Epithelial cell of proximal tubule (primary cell): ENCODE data around the gene KITLG. TPM values are rescaled to one million over a fixed set of nuclear protein-coding genes. Genes with fewer than 3 reads are reported as not detected.
"Not testable (repeated sequence)": the region's sequence is repeated elsewhere in the genome, so short reads cannot be mapped to it uniquely, and the experiment has no call there.

ENCODE experiments used
- DNase-seq: peaks from one replicate; pipeline ENCODE4 v3.0.0-alpha.2; 2011; ENCODE audit warnings: low read depth
- H3K4me3 ChIP-seq: 2 replicates; pipeline ENCODE4 v1.5.1; 2011; ENCODE audit warnings: low read depth, mild to moderate bottlenecking, low read length
- total RNA-seq: library from RNA; depleted of rRNA; stranded (reverse); fragments of >200 nt; gene quantifications from 2 replicates; pipeline ENCODE4 v1.2.3, GENCODE V29; 2015
- TF ChIP-seq, protein P1 (sequence below): conservative IDR thresholded peaks from 2 replicates; pipeline ENCODE4 v1.5.1; 2012; ENCODE audit warnings: low read depth, mild to moderate bottlenecking, low read length

KITLG gene
- total RNA-seq, 1 donor from 2014 or later = 43.9 TPM

DNA sequence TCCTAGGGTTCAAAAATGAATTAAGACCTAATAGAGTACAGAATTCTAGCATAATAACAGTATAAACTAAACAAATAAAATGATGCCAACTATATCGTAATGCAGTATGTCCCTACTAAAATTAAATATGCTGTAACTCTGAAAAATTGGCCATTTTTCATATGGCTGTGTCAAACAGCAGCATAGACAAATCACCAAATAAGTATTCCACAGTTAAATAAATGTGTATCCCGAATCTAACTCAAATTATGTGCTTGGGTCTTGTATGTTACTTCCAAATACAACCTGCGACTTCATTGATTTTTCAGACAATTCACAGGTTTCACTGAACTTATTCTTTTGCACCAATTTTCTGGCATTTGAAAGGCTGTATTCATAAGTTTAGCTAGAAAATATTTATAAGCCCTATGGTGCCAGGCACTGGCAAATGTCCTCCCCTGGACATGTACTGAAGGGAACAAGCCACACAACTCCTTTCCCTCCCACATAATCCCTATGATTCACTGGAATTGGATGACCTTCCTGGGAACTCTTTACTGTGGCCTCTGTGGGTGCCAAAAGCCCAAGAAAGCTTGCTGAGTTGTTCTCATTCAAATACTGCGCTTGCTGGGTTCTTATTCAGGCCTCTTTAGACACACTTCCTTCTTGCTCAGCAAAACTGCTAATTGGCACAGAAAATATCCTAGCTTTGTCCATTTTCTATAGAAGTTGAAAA is 108.8 kb downstream of the KITLG start:
- H3K4me3 ChIP-seq = no peak overlapping the region
- no peak for DNase-seq
- TF ChIP-seq, protein P1, sequence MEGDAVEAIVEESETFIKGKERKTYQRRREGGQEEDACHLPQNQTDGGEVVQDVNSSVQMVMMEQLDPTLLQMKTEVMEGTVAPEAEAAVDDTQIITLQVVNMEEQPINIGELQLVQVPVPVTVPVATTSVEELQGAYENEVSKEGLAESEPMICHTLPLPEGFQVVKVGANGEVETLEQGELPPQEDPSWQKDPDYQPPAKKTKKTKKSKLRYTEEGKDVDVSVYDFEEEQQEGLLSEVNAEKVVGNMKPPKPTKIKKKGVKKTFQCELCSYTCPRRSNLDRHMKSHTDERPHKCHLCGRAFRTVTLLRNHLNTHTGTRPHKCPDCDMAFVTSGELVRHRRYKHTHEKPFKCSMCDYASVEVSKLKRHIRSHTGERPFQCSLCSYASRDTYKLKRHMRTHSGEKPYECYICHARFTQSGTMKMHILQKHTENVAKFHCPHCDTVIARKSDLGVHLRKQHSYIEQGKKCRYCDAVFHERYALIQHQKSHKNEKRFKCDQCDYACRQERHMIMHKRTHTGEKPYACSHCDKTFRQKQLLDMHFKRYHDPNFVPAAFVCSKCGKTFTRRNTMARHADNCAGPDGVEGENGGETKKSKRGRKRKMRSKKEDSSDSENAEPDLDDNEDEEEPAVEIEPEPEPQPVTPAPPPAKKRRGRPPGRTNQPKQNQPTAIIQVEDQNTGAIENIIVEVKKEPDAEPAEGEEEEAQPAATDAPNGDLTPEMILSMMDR = no peak

DNA sequence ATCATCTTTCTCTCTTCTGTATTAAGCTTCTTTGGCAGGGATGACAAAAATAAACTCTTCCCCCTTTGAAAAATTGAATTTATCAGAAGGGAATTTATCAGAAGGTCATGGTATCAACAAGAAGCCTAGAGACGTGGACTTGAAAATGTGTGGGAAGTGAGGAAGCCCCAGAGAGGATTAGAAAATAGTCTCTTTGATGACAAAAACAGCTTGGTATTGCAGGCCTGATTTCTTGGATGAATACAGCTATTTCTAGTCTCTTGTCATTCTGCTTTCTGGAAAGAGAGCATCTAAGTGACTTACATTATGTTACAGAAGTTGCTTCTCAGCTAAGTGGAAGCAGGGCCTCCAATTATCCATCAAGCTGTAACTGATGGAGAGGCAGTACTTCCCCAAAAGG is 111.1 kb downstream of the KITLG start:
- no peak overlapping the region for H3K4me3 ChIP-seq
- no peak for DNase-seq
- TF ChIP-seq, protein P1 = no peak

DNA sequence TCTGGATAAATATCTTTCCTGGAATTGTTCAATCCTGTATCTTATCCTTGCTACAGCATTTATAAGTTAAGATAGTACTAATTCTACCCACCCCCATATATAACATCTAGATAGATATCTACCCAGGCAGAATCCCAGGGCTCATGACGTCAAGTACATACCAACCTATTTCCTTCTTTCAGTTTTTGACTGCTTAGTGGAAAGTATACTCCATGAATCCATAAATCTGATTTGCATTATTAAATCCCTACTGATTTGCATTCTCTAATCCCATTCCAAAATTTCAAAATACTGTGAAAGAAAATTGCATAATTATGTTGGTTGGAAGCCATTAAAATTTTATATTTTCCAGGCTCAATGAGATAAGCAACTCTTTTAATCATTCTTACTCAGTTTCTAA is 111.7 kb downstream of the KITLG start:
- TF ChIP-seq, protein P1 = no peak
- DNase-seq = no peak
- H3K4me3 ChIP-seq = no peak overlapping the region

DNA sequence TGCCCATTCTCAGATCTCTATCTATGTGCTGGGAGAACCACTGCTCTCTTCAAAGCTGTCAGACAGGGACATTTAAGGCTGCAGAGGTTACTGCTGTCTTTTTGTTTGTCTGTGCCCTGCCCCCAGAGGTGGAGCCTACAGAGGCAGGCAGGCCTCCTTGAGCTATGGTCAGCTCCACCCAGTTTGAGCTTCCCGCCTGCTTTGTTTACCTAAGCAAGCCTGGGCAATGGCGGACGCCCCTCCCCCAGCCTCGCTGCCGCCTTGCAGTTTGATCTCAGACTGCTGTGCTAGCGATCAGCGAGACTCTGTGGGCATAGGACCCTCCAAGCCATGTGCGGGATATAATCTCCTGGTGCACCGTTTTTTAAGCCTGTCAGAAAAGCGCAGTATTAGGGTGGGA is 113.6 kb downstream of the KITLG start:
- not testable (repeated sequence) for DNase-seq, H3K4me3 ChIP-seq

DNA sequence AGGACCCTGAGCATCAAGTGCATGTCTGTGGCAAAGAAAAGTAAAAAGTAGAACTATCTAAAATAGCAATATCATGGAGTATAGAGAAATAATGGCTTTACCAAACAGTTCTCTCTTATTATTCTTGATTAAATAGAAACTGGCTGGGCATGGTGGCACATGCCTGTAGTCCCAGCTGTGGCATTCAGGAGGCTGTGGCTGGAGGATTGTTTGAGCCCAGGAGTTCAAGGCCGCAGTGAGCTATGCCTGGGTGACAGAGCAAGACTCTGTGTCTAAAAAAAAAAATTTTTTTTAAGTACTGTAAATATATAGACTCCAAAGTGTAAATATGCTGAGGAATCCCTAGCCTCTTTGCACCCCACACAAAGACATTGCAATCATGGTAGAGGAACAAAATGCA is 121.9 kb downstream of the KITLG start:
- H3K4me3 ChIP-seq = no peak overlapping the region
- TF ChIP-seq, protein P1 = no peak

DNA sequence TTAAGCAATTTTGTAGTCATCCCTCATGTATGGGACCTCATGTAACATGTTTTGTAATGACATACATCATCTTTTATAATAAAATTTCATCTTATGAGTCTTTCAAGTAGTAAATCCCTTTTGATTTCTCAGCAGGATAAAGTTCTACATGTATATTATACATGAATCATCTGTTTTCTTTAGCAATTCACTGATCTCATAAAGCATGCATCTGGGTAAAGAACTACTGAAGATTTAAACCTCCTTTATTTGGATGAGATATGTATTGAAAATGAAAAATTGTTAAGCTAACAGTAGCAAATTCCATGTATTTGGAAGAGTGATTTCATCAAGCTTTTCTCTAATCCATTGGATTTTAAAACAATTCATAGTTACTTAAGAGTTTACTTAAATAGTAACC is 126.9 kb downstream of the KITLG start:
- no peak overlapping the region for H3K4me3 ChIP-seq
- TF ChIP-seq, protein P1 = no peak
- DNase-seq = no peak

More for the DNA sequence above, 121.9 kb downstream of the KITLG start:
- DNase-seq = no peak

DNA sequence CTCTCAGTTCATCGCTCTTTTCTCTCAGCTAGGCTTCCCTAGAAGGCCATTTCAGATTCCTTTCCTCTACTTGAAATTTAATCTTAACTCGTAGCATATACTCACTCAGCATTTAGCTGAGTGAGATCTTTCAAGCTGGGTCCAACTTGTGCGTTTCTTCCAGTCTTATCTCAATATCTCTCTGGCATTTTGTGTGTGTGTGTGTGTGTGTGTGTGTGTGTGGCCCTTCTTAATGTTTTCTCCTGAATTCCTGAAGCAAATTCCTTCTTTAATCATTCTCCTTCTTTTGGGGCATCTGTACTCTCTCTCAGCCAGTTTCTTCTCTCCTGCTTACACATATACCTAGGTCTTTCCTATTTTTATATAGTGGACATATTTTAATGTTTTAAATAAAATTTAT is 129.1 kb downstream of the KITLG start:
- no peak overlapping the region for H3K4me3 ChIP-seq
- DNase-seq = no peak
- TF ChIP-seq, protein P1 = no peak

DNA sequence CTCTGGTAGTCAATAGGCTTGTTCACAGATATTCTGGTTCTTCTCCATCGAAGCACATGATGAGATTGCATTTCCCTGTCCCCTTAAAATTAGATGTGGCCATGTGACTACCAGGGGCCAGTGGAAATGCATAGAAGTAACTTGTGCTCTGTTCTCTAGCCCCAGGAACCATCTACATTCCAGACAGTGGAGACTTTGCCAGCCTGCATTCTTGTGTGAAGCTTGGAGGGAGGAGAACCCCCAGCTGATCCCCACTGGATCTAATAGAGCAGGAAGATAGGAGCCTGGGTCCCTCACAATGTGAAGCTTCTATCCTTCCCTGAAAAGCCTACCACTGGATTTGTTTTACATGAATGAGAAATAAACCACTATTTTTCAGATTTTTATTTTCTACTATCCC is 130.1 kb downstream of the KITLG start:
- H3K4me3 ChIP-seq = no peak overlapping the region
- TF ChIP-seq, protein P1 = no peak
- DNase-seq = no peak
